SU-DHL-6 (cell line): ENCODE data around the gene AK2.

ENCODE experiments used
- H2AFZ ChIP-seq: fragments of 200-600 bp; sonication (generic); 2 replicates; pipeline ENCODE4 v1.6.1; 2014; ENCODE audit warnings: low read depth, mild to moderate bottlenecking, moderate library complexity, mixed read lengths, antibody characterized with exemption, low read length; ENCODE audit not compliant: severe bottlenecking
- H3F3A ChIP-seq: fragments of 200-600 bp; shearing (Covaris generic); 2 replicates; pipeline ENCODE4 v1.6.0; 2016; ENCODE audit warnings: antibody characterized with exemption, mild to moderate bottlenecking; ENCODE audit not compliant: insufficient read depth
- H3K27ac ChIP-seq: fragments of 200-600 bp; sonication (generic); 2 replicates; pipeline ENCODE4 v1.5.1; 2016; ENCODE audit warnings: low read depth, mild to moderate bottlenecking, low read length, moderate library complexity, mixed read lengths
- H3K27me3 ChIP-seq: fragments of 200-600 bp; sonication (generic), shearing (Covaris generic); 2 replicates; pipeline ENCODE4 v1.6.0; 2014; ENCODE audit warnings: mild to moderate bottlenecking, low read length
- H3K36me3 ChIP-seq: fragments of 200-600 bp; sonication (generic); 2 replicates; pipeline ENCODE4 v1.6.1; 2014; ENCODE audit warnings: mild to moderate bottlenecking, low read length, mixed read lengths
- H3K4me2 ChIP-seq: fragments of 300-600, 200-600 bp; shearing (Covaris generic), sonication (generic); 2 replicates; pipeline ENCODE4 v1.6.0; 2014; ENCODE audit warnings: low read length, low read depth, mild to moderate bottlenecking; ENCODE audit not compliant: poor library complexity, severe bottlenecking
- H3K4me3 ChIP-seq: fragments of 200-600 bp; sonication (generic); 2 replicates; pipeline ENCODE4 v1.5.1; 2014; ENCODE audit warnings: antibody characterized with exemption, low read length, mild to moderate bottlenecking, mixed read lengths; ENCODE audit not compliant: insufficient read depth, poor library complexity, severe bottlenecking
- H3K79me2 ChIP-seq: fragments of 200-600 bp; sonication (generic); 2 replicates; pipeline ENCODE4 v1.6.1; 2014; ENCODE audit warnings: mild to moderate bottlenecking, low read length, moderate library complexity; ENCODE audit not compliant: insufficient read depth
- H3K9ac ChIP-seq: fragments of 200-600 bp; sonication (generic); 2 replicates; pipeline ENCODE4 v1.7.0; 2014; ENCODE audit warnings: mild to moderate bottlenecking, low read length
- H3K9me2 ChIP-seq: fragments of 200-600 bp; sonication (generic); replicated peaks from 2 replicates; pipeline ENCODE4 v1.6.1; 2014; ENCODE audit warnings: low read length; ENCODE audit not compliant: insufficient read depth
- H3K9me3 ChIP-seq: fragments of 200-600 bp; sonication (generic); 2 replicates; pipeline ENCODE4 v1.6.1; 2014; ENCODE audit warnings: low read length, mixed read lengths; ENCODE audit not compliant: insufficient read depth
- H4K20me1 ChIP-seq: fragments of 200-600 bp; sonication (generic); 2 replicates; pipeline ENCODE4 v1.6.1; 2014; ENCODE audit warnings: low read depth, mild to moderate bottlenecking, antibody characterized with exemption, low read length, moderate library complexity, mixed read lengths
- CTCF ChIP-seq: fragments of 200-600 bp; sonication (generic); IDR thresholded peaks from one replicate; pipeline ENCODE4 v1.5.1; 2017; ENCODE audit warnings: antibody characterized with exemption, mild to moderate bottlenecking, low read length, moderate library complexity; ENCODE audit not compliant: insufficient read depth, poor library complexity, severe bottlenecking
- EZH2phosphoT487 ChIP-seq: fragments of 200-600 bp; sonication (generic), shearing (Covaris generic); conservative IDR thresholded peaks from 2 replicates; pipeline ENCODE4 v1.6.1; 2018; ENCODE audit warnings: mild to moderate bottlenecking, antibody characterized with exemption, low read length, moderate library complexity, mixed read lengths

AK2 gene

DNA sequence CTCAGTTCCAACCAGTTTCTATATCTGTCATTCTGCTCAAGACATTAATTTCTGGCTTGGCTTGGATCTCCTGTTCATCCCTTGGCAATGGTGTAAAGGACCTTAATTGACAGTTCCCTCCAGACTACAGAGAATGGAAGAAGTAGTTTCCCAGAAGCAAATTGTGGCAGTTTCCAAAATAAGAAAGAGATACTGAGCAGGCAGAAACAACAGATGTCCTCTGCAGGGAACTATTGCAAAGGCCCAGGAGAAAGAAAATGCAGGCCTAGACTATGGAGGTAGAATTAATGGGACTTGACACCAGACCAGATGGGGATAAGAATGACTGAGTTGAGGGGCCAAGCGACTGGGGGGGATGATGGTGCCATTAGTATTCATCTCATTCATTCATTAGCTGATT, 6.1 kb upstream of the AK2 start:
- Histone ChIP-seq H3K36me3 (no peaks in the 10 kb centered on the region), H3K27ac (no peak overlapping the region), H2AFZ (no peak overlapping the region), H3K9ac (no peak overlapping the region), H3K9me3 (no peaks in the 10 kb centered on the region), H3K4me2 (no peak overlapping the region), H3K27me3 (no peaks in the 10 kb centered on the region), H4K20me1 (no peaks in the 10 kb centered on the region), H3K9me2 (no peaks in the 10 kb centered on the region), H3K4me3 (no peak overlapping the region), H3K79me2 (no peaks in the 10 kb centered on the region), H3F3A (no peaks in the 10 kb centered on the region)
- TF ChIP-seq CTCF (no peak), EZH2phosphoT487 (no peak)

GRCh38 chr1:33041026-33041425, 4.3 kb upstream of the AK2 start:
- 0 out of 2 replicates have a peak, but pooled peaks cover 4% of the 10 kb centered on the region for H3F3A ChIP-seq
- H2AFZ ChIP-seq, result no peak overlapping the region
- no peak overlapping the region for H3K4me2 ChIP-seq
- no peak overlapping the region for H3K27ac ChIP-seq
- TF ChIP-seq EZH2phosphoT487 (no peak), CTCF (no peak)
- peaks cover 6% of the 10 kb centered on the region for H3K79me2 ChIP-seq
- no peaks in the 10 kb centered on the region for H3K9me3 ChIP-seq
- no peaks in the 10 kb centered on the region for H4K20me1 ChIP-seq
- H3K9ac ChIP-seq, result no peak overlapping the region
- no peak overlapping the region for H3K4me3 ChIP-seq
- no peaks in the 10 kb centered on the region for H3K36me3 ChIP-seq
- no peaks in the 10 kb centered on the region for H3K27me3 ChIP-seq
- no peaks in the 10 kb centered on the region for H3K9me2 ChIP-seq

DNA sequence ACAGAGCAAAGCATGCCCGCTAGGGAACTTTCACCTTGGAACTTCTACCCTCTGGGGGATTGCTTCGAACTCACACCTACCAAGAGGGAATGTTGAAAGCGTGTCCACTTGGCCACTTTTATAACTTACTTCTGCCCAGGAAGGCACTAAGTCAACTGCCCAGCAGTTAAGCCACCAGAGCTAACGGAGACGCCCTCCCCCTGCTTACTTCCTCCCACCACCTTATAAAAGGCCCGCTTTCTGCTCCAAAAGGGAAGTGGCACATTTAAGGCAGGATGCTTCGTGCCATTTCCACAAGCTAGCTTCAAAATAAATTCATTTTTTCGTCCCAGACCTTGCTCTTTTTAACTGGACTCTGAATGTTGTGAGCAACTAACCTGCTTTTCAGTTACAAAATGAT, 3.2 kb upstream of the AK2 start:
- Histone ChIP-seq H3K9me3 (no peaks in the 10 kb centered on the region), H3F3A (0 out of 2 replicates have a peak, but pooled peaks cover 4% of the 10 kb centered on the region), H2AFZ (no peak overlapping the region), H3K27me3 (no peaks in the 10 kb centered on the region), H4K20me1 (peaks cover 3% of the 10 kb centered on the region; the same call in 1 of the 2 replicates), H3K36me3 (no peaks in the 10 kb centered on the region), H3K4me2 (no peak overlapping the region), H3K4me3 (no peak overlapping the region), H3K27ac (no peak overlapping the region), H3K9me2 (no peaks in the 10 kb centered on the region), H3K9ac (no peak overlapping the region), H3K79me2 (peaks cover 18% of the 10 kb centered on the region)
- TF ChIP-seq EZH2phosphoT487, result no peak
- TF ChIP-seq CTCF, result no peak
